C4-2B (cell line): ENCODE measurements around the gene CRIP2.

ENCODE experiments used
- ZFX ChIP-seq: fragments of 450-650 bp; IDR thresholded peaks from 2 replicates; pipeline ENCODE4 v1.6.1; 2017
- TF ChIP-seq, protein P1 (sequence below): fragments of 450-650 bp; conservative IDR thresholded peaks from 2 replicates; pipeline ENCODE4 v1.5.1; 2017; ENCODE audit warnings: mild to moderate bottlenecking

DNA sequence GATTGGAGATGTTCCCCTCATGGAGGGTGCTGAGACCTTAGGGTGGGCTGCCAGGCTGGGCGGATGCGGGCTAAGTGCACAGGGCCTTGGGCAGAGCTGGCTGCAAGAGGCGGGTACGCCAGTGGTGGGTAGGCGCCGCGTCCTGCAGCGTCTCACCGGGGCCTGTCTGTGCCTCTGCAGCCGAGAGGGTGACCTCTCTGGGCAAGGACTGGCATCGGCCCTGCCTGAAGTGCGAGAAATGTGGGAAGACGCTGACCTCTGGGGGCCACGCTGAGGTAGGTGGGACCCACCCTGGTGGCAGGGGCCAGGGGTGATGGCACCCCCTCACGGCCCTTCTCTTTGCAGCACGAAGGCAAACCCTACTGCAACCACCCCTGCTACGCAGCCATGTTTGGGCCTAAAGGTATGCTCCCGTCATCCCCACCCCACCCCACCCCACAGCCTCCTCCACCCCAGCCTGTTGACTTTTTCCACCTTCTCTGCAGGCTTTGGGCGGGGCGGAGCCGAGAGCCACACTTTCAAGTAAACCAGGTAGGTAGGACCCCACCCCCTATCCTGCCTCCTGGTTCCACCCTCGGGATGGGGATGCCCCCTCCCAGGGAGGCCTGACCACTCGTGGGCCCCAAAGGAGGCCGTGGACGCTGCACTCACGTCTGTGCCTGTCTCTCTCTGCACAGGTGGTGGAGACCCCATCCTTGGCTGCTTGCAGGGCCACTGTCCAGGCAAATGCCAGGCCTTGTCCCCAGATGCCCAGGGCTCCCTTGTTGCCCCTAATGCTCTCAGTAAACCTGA lies 13.6 kb downstream of the CRIP2 start:
- TF ChIP-seq, protein P1, sequence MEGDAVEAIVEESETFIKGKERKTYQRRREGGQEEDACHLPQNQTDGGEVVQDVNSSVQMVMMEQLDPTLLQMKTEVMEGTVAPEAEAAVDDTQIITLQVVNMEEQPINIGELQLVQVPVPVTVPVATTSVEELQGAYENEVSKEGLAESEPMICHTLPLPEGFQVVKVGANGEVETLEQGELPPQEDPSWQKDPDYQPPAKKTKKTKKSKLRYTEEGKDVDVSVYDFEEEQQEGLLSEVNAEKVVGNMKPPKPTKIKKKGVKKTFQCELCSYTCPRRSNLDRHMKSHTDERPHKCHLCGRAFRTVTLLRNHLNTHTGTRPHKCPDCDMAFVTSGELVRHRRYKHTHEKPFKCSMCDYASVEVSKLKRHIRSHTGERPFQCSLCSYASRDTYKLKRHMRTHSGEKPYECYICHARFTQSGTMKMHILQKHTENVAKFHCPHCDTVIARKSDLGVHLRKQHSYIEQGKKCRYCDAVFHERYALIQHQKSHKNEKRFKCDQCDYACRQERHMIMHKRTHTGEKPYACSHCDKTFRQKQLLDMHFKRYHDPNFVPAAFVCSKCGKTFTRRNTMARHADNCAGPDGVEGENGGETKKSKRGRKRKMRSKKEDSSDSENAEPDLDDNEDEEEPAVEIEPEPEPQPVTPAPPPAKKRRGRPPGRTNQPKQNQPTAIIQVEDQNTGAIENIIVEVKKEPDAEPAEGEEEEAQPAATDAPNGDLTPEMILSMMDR, result no peak
- TF ChIP-seq ZFX, result no peak
